Activated CD4-positive, alpha-beta T cell treated with anti-CD3 and anti-CD28 coated beads, Interleukin-2, amount 10 ng/mL, durations not matched to agents 24 days and 14 days (primary cell): Measurements from ENCODE around the gene TMEM43. TPM values are rescaled to one million over a fixed set of nuclear protein-coding genes. Genes with fewer than 3 reads are reported as not detected.

Source experiments
- total RNA-seq: library from RNA; stranded (reverse); gene quantifications from 2 replicates; pipeline ENCODE4 v1.2.3, GENCODE V29; 2022

The TMEM43 gene
- total RNA-seq, 1 donor from 2014 or later = 39.4 TPM

Other genes with a start within 250 kb of the TMEM43 start
- gene WNT7A, start 245.0 kb upstream of the TMEM43 start, total RNA-seq = 0.05 TPM in 1 of 2 replicates, not detected in the other
- 27.7 and 29.6 TPM in 2 replicates for gene CHCHD4, start 182 bp upstream of the TMEM43 start, total RNA-seq
- gene XPC, start 53.5 kb downstream of the TMEM43 start, total RNA-seq = 29.7 and 32.3 TPM in 2 replicates
- gene LSM3, start 53.8 kb downstream of the TMEM43 start, total RNA-seq = 17.4 and 18.0 TPM in 2 replicates